ENCODE data around the gene CAMTA1. TPM values are rescaled to one million over a fixed set of nuclear protein-coding genes. Genes with fewer than 3 reads are reported as not detected.

The CAMTA1 gene
- polyA plus RNA-seq, 1 experiment = 64.9 TPM

- TF ChIP-seq, protein P1, sequence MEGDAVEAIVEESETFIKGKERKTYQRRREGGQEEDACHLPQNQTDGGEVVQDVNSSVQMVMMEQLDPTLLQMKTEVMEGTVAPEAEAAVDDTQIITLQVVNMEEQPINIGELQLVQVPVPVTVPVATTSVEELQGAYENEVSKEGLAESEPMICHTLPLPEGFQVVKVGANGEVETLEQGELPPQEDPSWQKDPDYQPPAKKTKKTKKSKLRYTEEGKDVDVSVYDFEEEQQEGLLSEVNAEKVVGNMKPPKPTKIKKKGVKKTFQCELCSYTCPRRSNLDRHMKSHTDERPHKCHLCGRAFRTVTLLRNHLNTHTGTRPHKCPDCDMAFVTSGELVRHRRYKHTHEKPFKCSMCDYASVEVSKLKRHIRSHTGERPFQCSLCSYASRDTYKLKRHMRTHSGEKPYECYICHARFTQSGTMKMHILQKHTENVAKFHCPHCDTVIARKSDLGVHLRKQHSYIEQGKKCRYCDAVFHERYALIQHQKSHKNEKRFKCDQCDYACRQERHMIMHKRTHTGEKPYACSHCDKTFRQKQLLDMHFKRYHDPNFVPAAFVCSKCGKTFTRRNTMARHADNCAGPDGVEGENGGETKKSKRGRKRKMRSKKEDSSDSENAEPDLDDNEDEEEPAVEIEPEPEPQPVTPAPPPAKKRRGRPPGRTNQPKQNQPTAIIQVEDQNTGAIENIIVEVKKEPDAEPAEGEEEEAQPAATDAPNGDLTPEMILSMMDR (IDR thresholded peaks at IDR 0.05; ENCODE audit: low read depth, low read length) = no peak
- ChIA-PET POLR2A (interaction anchor here (0.7 kb wide), 1 partner anchor 203 kb away, joined by 3 read pairs; no protein-coding TSS in a partner anchor), CTCF (no interaction called here)
Observed at GRCh38 chr1:7438921-7439655, 653.8 kb downstream of the CAMTA1 start.

GRCh38 chr1:7440154-7440553, 654.9 kb downstream of the CAMTA1 start:
- CTCF ChIA-PET = no interaction called here

More at GRCh38 chr1:7438921-7439655, 653.8 kb downstream of the CAMTA1 start:
- no peak for DNase-seq (ENCODE audit: low read depth, low spot score)
- no peak overlapping the region for H3K4me3 ChIP-seq (ENCODE audit: low read depth, low read length)
- no peaks in the 10 kb centered on the region for H3K27me3 ChIP-seq (ENCODE audit: control insufficient read depth, insufficient read depth, low read length)
- H3K27ac ChIP-seq (ENCODE audit: low read depth, low read length) = no peak overlapping the region
- H3K9me3 ChIP-seq (ENCODE audit: control insufficient read depth, insufficient read depth, low read length) = peaks cover 2% of the 10 kb centered on the region; the same call in 1 of the 2 replicates

DNA sequence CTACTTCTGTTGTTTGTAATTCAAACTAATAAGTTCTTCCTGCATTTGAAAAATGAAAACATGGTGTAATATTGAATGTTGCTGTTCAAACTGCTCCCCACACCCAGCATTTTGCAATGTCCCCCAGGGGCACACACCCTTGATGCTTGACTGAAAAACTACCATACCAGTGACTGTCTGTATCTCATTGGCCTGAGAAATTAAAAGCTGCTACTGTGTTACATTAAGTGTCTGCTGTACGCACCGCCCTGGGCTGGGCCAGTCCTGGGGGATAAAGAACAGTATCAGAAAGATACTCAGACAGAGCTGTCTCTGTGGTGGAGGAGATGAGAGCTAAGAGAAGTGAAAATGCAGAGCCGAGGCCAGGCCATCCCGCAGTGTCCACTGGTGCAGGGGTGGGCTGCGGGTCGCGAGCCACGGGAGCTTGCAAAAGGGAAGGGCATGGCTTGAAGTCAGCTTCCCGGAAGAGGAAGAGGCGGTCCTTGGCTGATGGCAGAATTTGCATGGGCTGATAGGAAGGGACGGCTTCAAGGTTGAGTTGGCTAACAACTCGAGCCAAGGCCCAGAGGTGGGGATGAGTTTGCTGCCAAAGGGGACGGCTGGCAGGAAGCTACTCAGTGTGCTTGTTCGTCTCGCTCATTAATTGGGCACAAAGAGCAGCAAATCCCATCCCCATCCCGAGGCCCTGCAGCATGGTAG, 656.0 kb downstream of the CAMTA1 start:
- CTCF ChIA-PET = interaction anchor here (0.5 kb wide), 1 partner anchor 236 kb away, joined by 3 read pairs; no protein-coding TSS in a partner anchor

More at GRCh38 chr1:7440154-7440553, 654.9 kb downstream of the CAMTA1 start:
- TF ChIP-seq, protein P1 (IDR thresholded peaks at IDR 0.05; ENCODE audit: low read depth, low read length) = no peak
- no peak overlapping the region for H3K27ac ChIP-seq (ENCODE audit: low read depth, low read length)
- no peak overlapping the region for H3K4me3 ChIP-seq (ENCODE audit: low read depth, low read length)
- no peaks in the 10 kb centered on the region for H3K9me3 ChIP-seq (ENCODE audit: control insufficient read depth, insufficient read depth, low read length)
- POLR2A ChIA-PET = no interaction called here
- DNase-seq (ENCODE audit: low read depth, low spot score) = no peak
- H3K27me3 ChIP-seq (ENCODE audit: control insufficient read depth, insufficient read depth, low read length) = no peaks in the 10 kb centered on the region

GRCh38 chr1:7442036-7442435, 656.8 kb downstream of the CAMTA1 start:
- DNase-seq (ENCODE audit: low read depth, low spot score) = no peak
- Histone ChIP-seq H3K4me3 (ENCODE audit: low read depth, low read length) (no peak overlapping the region), H3K27me3 (ENCODE audit: control insufficient read depth, insufficient read depth, low read length) (no peaks in the 10 kb centered on the region), H3K9me3 (ENCODE audit: control insufficient read depth, insufficient read depth, low read length) (no peaks in the 10 kb centered on the region), H3K27ac (ENCODE audit: low read depth, low read length) (no peak overlapping the region)
- TF ChIP-seq, protein P1 (IDR thresholded peaks at IDR 0.05; ENCODE audit: low read depth, low read length) = no peak
- CTCF ChIA-PET = no interaction called here
- POLR2A ChIA-PET = no interaction called here

More for the DNA sequence above, 656.0 kb downstream of the CAMTA1 start:
- POLR2A ChIA-PET = no interaction called here
- Histone ChIP-seq H3K27me3 (ENCODE audit: control insufficient read depth, insufficient read depth, low read length) (no peaks in the 10 kb centered on the region), H3K4me3 (ENCODE audit: low read depth, low read length) (no peak overlapping the region), H3K27ac (ENCODE audit: low read depth, low read length) (no peak overlapping the region), H3K9me3 (ENCODE audit: control insufficient read depth, insufficient read depth, low read length) (no peaks in the 10 kb centered on the region)
- no peak for DNase-seq (ENCODE audit: low read depth, low spot score)
- TF ChIP-seq, protein P1 (IDR thresholded peaks at IDR 0.05; ENCODE audit: low read depth, low read length) = no peak

DNA sequence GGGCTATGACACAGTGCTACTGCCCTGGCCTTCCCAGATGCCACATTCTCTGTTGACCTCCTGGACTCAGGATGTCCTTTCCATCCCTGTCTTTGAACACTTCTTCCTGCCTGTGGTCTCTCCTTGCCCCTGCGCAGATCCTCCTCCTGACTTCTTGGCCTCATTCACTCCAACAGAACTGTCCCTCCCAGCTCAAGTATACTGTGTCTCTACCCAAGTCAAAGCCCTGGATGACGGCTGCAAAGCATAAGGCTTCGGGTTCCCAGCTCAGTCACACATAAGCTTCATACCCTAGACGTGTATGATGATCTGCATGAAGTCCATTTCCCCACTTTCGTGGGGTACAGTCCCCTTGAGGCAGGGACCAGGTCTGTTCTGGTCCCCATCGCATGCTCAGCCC, 657.7 kb downstream of the CAMTA1 start:
- TF ChIP-seq, protein P1 (IDR thresholded peaks at IDR 0.05; ENCODE audit: low read depth, low read length) = no peak
- H3K9me3 ChIP-seq (ENCODE audit: control insufficient read depth, insufficient read depth, low read length) = no peaks in the 10 kb centered on the region
- no peak overlapping the region for H3K27ac ChIP-seq (ENCODE audit: low read depth, low read length)
- no peaks in the 10 kb centered on the region for H3K27me3 ChIP-seq (ENCODE audit: control insufficient read depth, insufficient read depth, low read length)
- DNase-seq (ENCODE audit: low read depth, low spot score) = no peak
- ChIA-PET POLR2A (no interaction called here), CTCF (no interaction called here)
- no peak overlapping the region for H3K4me3 ChIP-seq (ENCODE audit: low read depth, low read length)
